RWPE1 (cell line): ENCODE results near the gene KCNMA1.

Experiments
- CTCF ChIA-PET: fragments of 350-600 bp; sonication (Branson Sonifier 250); formaldehyde crosslinking; extraction: SDS; loops from one replicate; lab custom pipeline; 2021; lab: Yijun Ruan, JAX
- POLR2A ChIA-PET: fragments of 400-600 bp; formaldehyde crosslinking; extraction: SDS; loops from one replicate; lab custom pipeline; 2020; ENCODE audit warnings: antibody characterized with exemption; ENCODE audit not compliant: low non-redundant PET; lab: Yijun Ruan, JAX
- DNase-seq: peaks from one replicate; pipeline ENCODE4 v3.0.0; 2012; ENCODE audit warnings: low spot score
- H3K27ac ChIP-seq: fragments of 450-650 bp; 2 replicates; pipeline ENCODE4 v1.5.1; 2017
- CTCF ChIP-seq: fragments of 450-650 bp; conservative IDR thresholded peaks from 2 replicates; pipeline ENCODE4 v1.5.1; 2017; ENCODE audit warnings: low read depth, mild to moderate bottlenecking

KCNMA1 gene

GRCh38 chr10:77205135-77205534 is 432.5 kb downstream of the KCNMA1 start:
- no peak for TF ChIP-seq CTCF
- H3K27ac ChIP-seq, result no peak overlapping the region
- DNase-seq, result no peak
- ChIA-PET CTCF (no interaction called here), POLR2A (no interaction called here)

- ChIA-PET CTCF (interaction anchor here (0.7 kb wide), 1 partner anchor 817 kb away, joined by 4 read pairs; no protein-coding TSS in a partner anchor), POLR2A (no interaction called here)
- no peak for TF ChIP-seq CTCF
- DNase-seq, result no peak
- H3K27ac ChIP-seq, result no peak overlapping the region
Observed at GRCh38 chr10:77204171-77204570, 433.4 kb downstream of the KCNMA1 start.

- POLR2A ChIA-PET, result no interaction called here
- no peak overlapping the region for H3K27ac ChIP-seq
- no peak for DNase-seq
- no peak for TF ChIP-seq CTCF
- CTCF ChIA-PET, result no interaction called here
Observed at GRCh38 chr10:77202857-77203256, 434.8 kb downstream of the KCNMA1 start.

- ChIA-PET CTCF (no interaction called here), POLR2A (no interaction called here)
- no peak for DNase-seq
- TF ChIP-seq CTCF, result no peak
- H3K27ac ChIP-seq, result no peak overlapping the region
Observed at GRCh38 chr10:77201135-77202106, 436.2 kb downstream of the KCNMA1 start.

GRCh38 chr10:77197544-77197943 is 440.1 kb downstream of the KCNMA1 start:
- POLR2A ChIA-PET, result no interaction called here
- CTCF ChIA-PET, result interaction anchor here (0.8 kb wide), 1 partner anchor 10 kb away, joined by 3 read pairs; no protein-coding TSS in a partner anchor
- H3K27ac ChIP-seq, result no peak overlapping the region
- TF ChIP-seq CTCF, result no peak
- DNase-seq, result no peak

- TF ChIP-seq CTCF, result no peak
- ChIA-PET CTCF (no interaction called here), POLR2A (no interaction called here)
Observed at GRCh38 chr10:77196614-77197013, 441.0 kb downstream of the KCNMA1 start.

More at GRCh38 chr10:77196614-77197013, 441.0 kb downstream of the KCNMA1 start:
- H3K27ac ChIP-seq, result no peak overlapping the region
- DNase-seq, result no peak
